AG04450 (cell line): ENCODE measurements around the gene BLOC1S4. TPM values are rescaled to one million over a fixed set of nuclear protein-coding genes. Genes with fewer than 3 reads are reported as not detected.

Experiments
- CTCF ChIA-PET: fragments of 300-600, 350-600 bp; formaldehyde crosslinking; extraction: SDS; loops from one replicate; lab custom pipeline; 2022; ENCODE audit warnings: antibody characterized with exemption, inconsistent platforms; lab: Charles Lee
- POLR2A ChIA-PET: fragments of 350-600 bp; formaldehyde crosslinking; extraction: SDS; loops from one replicate; lab custom pipeline; 2021; ENCODE audit warnings: antibody characterized with exemption, inconsistent platforms; lab: Yijun Ruan, JAX
- DNase-seq: peaks from one replicate; pipeline ENCODE4 v3.0.0-alpha.2; 2011; ENCODE audit warnings: low read depth, low spot score
- H3K27ac ChIP-seq: one replicate; pipeline ENCODE4 v1.5.1; 2012; ENCODE audit warnings: low read depth, low read length, control low read depth
- H3K27me3 ChIP-seq: one replicate; pipeline ENCODE4 v1.6.0; 2012; ENCODE audit warnings: low read length; ENCODE audit not compliant: control insufficient read depth, insufficient read depth
- H3K4me3 ChIP-seq: 2 replicates; pipeline ENCODE4 v1.5.1; 2011; ENCODE audit warnings: mild to moderate bottlenecking, low read depth, low read length, control low read depth
- H3K9me3 ChIP-seq: 2 replicates; pipeline ENCODE4 v1.5.1; 2012; ENCODE audit warnings: low read length; ENCODE audit not compliant: control insufficient read depth, insufficient read depth
- CTCF ChIP-seq: IDR thresholded peaks from 2 replicates; pipeline ENCODE4 v1.5.1; 2011; ENCODE audit warnings: low read depth, low read length, control low read depth, inconsistent platforms
- polyA plus RNA-seq: library from polyadenylated mRNA; depleted of rRNA; stranded (reverse); fragments of >200 nt; gene quantifications from 2 replicates; pipeline ENCODE4 v1.2.3, GENCODE V29; 2011

BLOC1S4 gene
- polyA plus RNA-seq, 1 experiment, result 14.5 TPM

GRCh38 chr4:6727081-6727942 lies 11.3 kb downstream of the BLOC1S4 start:
- ChIA-PET POLR2A (interaction anchor here (0.6 kb wide), 1 partner anchor 8 kb away, joined by 3 read pairs; no protein-coding TSS in a partner anchor), CTCF (interaction anchor here (0.6 to 2.0 kb wide), 3 partner anchors 9 to 343 kb away, joined by 3 to 15 read pairs (median 4); no protein-coding TSS in a partner anchor)
- TF ChIP-seq CTCF, result no peak
- DNase-seq, result no peak
- Histone ChIP-seq H3K9me3 (peaks cover 4% of the 10 kb centered on the region), H3K27ac (peak overlapping the region; percentile 39), H3K4me3 (no peak overlapping the region), H3K27me3 (no peaks in the 10 kb centered on the region)

- POLR2A ChIA-PET, result interaction anchor here (0.6 kb wide), 1 partner anchor 8 kb away, joined by 3 read pairs; no protein-coding TSS in a partner anchor
- peaks cover 4% of the 10 kb centered on the region for H3K9me3 ChIP-seq
- no peaks in the 10 kb centered on the region for H3K27me3 ChIP-seq
- DNase-seq, result no peak
- no peak overlapping the region for H3K4me3 ChIP-seq
- H3K27ac ChIP-seq, result no peak overlapping the region
- CTCF ChIA-PET, result interaction anchor here (1.0 to 2.0 kb wide), 3 partner anchors 7 to 343 kb away, joined by 3 to 15 read pairs (median 4); no protein-coding TSS in a partner anchor
- TF ChIP-seq CTCF, result no peak
Measured at GRCh38 chr4:6727943-6728250, 11.9 kb downstream of the BLOC1S4 start.

GRCh38 chr4:6728320-6729029 lies 12.5 kb downstream of the BLOC1S4 start:
- Histone ChIP-seq H3K27ac (no peak overlapping the region), H3K9me3 (peaks cover 4% of the 10 kb centered on the region), H3K4me3 (no peak overlapping the region), H3K27me3 (no peaks in the 10 kb centered on the region)
- ChIA-PET POLR2A (no interaction called here), CTCF (interaction anchor here (1.3 to 2.8 kb wide), 2 partner anchors 8 to 145 kb away, joined by 3 to 16 read pairs; no protein-coding TSS in a partner anchor)
- TF ChIP-seq CTCF, result no peak
- no peak for DNase-seq

- no peak for TF ChIP-seq CTCF
- DNase-seq, result no peak
- Histone ChIP-seq H3K9me3 (peaks cover 4% of the 10 kb centered on the region), H3K4me3 (no peak overlapping the region), H3K27ac (no peak overlapping the region), H3K27me3 (no peaks in the 10 kb centered on the region)
- POLR2A ChIA-PET, result interaction anchor here (0.6 kb wide), 2 partner anchors 179 to 549 kb away, joined by 4 to 13 read pairs; partner anchors contain the start of gene TBC1D14
- CTCF ChIA-PET, result interaction anchor here (0.5 to 2.8 kb wide), 2 partner anchors 11 to 143 kb away, joined by 3 to 16 read pairs; no protein-coding TSS in a partner anchor
Measured at GRCh38 chr4:6730603-6731317, 14.8 kb downstream of the BLOC1S4 start.
